Measurements from ENCODE around the gene CYP27B1. TPM values are rescaled to one million over a fixed set of nuclear protein-coding genes. Genes with fewer than 3 reads are reported as not detected.

Gene CYP27B1
- total RNA-seq, 4 donors from 2014 or later, result 0.28 to 1.2 TPM; not detected in 2

GRCh38 chr12:57783466-57783801 lies 16.6 kb upstream of the CYP27B1 start:
- TF ChIP-seq CTCF (IDR thresholded peaks at IDR 0.05) (no peak), POLR2A (IDR thresholded peaks at IDR 0.05) (no peak)
- Histone ChIP-seq H3K4me3 (peak overlapping the region; percentile 68 to 91), H3K9me3 (no peaks in the 10 kb centered on the region), H3K27ac (no peak overlapping the region), H3K4me1 (no peaks in the 10 kb centered on the region), H3K27me3 (no peaks in the 10 kb centered on the region), H3K36me3 (no peaks in the 10 kb centered on the region)
- no peak for DNase-seq
- intact Hi-C loops (cut with DNase I; ENCODE audit: low total_unique reads), result no loop called here

DNA sequence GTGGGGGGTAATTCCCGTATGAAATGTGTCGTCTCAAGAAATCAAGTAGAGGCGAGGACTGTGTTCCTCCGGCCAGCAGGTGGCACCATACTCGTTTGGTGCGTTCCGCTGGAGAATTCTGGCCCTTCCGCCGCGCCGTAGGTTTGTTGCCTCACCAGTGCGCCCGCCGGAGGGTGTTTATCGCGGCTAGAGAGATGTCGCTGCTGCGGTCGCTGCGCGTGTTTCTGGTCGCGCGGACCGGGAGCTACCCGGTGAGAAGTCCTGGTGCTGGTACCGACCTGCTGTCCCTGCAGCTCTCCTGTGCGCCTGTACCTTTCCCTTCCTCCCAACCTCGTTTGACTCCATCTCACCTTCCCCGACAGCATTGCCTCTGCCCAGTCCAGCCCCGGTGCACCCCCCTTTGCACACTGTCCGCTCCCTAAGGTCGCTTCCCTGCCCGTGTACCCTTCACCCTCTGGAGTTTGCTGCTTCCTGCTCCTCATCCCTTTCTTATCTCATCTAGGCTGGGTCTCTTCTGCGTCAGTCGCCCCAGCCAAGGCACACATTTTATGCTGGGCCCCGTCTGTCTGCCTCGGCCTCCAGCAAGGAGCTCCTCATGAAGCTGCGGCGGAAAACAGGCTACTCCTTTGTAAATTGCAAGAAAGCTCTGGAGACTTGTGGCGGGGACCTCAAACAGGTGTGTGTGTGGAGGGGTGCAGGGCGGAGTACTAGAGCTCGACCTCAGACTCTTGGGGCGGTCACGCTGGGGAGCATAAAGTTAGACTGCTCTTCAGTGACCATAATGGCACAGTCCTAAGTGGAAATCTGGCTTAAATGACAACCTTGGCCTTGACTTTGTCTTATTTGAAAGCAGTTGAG lies 16.0 kb upstream of the CYP27B1 start, which contains the start of gene TSFM:
Gene TSFM, plus strand, starts transcription at position 180 of the 858 bp plus-strand sequence. Its CDS starts 15 bp downstream, at position 195.
- no peaks in the 10 kb centered on the region for H3K36me3 ChIP-seq
- intact Hi-C loops (cut with DNase I; ENCODE audit: low total_unique reads), result no loop called here

GRCh38 chr12:57782243-57782607 lies 15.3 kb upstream of the CYP27B1 start:
- no peak for DNase-seq
- intact Hi-C loops (cut with DNase I; ENCODE audit: low total_unique reads), result no loop called here
- Histone ChIP-seq H3K27ac (no peak overlapping the region), H3K9me3 (no peaks in the 10 kb centered on the region), H3K4me3 (peak overlapping the region in 1 of 2 donors; percentile 68), H3K4me1 (no peaks in the 10 kb centered on the region), H3K27me3 (no peaks in the 10 kb centered on the region), H3K36me3 (no peaks in the 10 kb centered on the region)
- TF ChIP-seq CTCF (IDR thresholded peaks at IDR 0.05) (no peak), POLR2A (IDR thresholded peaks at IDR 0.05) (no peak)

More for the DNA sequence above, 16.0 kb upstream of the CYP27B1 start, which contains the start of gene TSFM:
- Histone ChIP-seq H3K27me3 (no peaks in the 10 kb centered on the region), H3K27ac (peak within 1 kb of the TSS; percentile 67 to 73), H3K4me3 (peak within 1 kb of the TSS; percentile 68 to 91), H3K9me3 (no peaks in the 10 kb centered on the region), H3K4me1 (no peaks in the 10 kb centered on the region)
- peak; percentile 95 to 97 for DNase-seq
- peak; percentile 93 to 98 (median 97) for TF ChIP-seq CTCF (IDR thresholded peaks at IDR 0.05)
- peak in 1 of 2 donors; percentile 54 for TF ChIP-seq POLR2A (IDR thresholded peaks at IDR 0.05)

DNA sequence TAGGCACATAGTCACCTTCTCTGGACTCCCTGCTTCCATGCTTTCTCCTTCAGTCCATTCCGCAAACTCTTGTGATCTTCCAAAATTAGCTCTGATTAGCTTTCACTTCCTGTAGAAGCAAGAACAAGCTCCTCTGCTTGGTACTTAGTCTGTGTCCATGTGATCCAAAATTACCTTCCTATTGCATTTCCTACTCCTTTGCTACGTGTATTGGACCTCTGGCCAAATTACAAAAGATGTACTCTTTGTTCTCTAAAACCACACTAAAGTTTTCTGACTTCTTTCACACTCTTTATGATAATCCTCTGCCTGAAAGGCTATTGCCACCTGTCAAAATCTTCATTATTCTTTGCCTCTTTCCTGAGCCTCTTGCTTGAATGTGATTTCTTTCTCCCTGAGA lies 14.9 kb upstream of the CYP27B1 start:
- DNase-seq, result no peak
- no peaks in the 10 kb centered on the region for H3K27me3 ChIP-seq
- intact Hi-C loops (cut with DNase I; ENCODE audit: low total_unique reads), result no loop called here
- no peaks in the 10 kb centered on the region for H3K9me3 ChIP-seq
- H3K36me3 ChIP-seq, result no peaks in the 10 kb centered on the region
- TF ChIP-seq POLR2A (IDR thresholded peaks at IDR 0.05) (no peak), CTCF (IDR thresholded peaks at IDR 0.05) (no peak)
- no peak overlapping the region for H3K4me3 ChIP-seq
- H3K27ac ChIP-seq, result no peak overlapping the region
- H3K4me1 ChIP-seq, result no peaks in the 10 kb centered on the region

DNA sequence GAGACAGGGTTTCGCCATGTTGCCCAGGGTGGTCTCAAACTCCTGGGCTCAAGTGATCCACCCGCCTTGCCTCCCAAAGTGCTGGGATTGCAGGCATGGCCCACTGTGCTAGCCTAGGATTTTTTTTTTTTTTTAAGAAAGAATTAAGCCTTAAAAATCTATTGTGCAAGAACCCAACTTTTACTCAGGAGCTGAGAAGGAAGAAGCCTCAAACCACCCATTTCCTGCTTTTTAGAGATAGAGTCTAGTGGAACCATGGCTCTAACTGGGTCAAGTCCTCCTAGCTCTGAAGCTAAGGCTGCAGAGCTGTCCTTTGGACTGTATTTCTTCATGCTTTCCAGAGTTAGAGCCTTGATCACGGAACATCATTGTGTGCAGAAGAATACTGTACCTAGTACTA lies 14.4 kb upstream of the CYP27B1 start:
- DNase-seq, result no peak
- no peak overlapping the region for H3K4me3 ChIP-seq
- no peaks in the 10 kb centered on the region for H3K9me3 ChIP-seq
- H3K36me3 ChIP-seq, result no peaks in the 10 kb centered on the region
- H3K27me3 ChIP-seq, result no peaks in the 10 kb centered on the region
- no peak for TF ChIP-seq POLR2A (IDR thresholded peaks at IDR 0.05)
- TF ChIP-seq CTCF (IDR thresholded peaks at IDR 0.05), result no peak
- H3K4me1 ChIP-seq, result no peaks in the 10 kb centered on the region
- H3K27ac ChIP-seq, result no peak overlapping the region
- intact Hi-C loops (cut with DNase I; ENCODE audit: low total_unique reads), result no loop called here

All from uterus (tissue), 4 donors.